Measurements from ENCODE around the gene FBXO3.
"Not testable (repeated sequence)": the region's sequence is repeated elsewhere in the genome, so short reads cannot be mapped to it uniquely, and the experiment has no call there.

The FBXO3 gene

GRCh38 chr11:33773987-33774735, at the start of gene FBXO3:
Gene FBXO3, minus strand, starts transcription at chr11:33774520. Its CDS starts 23 bp downstream, at chr11:33774497.
- DNase-seq = peak; percentile 9

GRCh38 chr11:33822981-33823380, 48.7 kb upstream of the FBXO3 start:
- not testable (repeated sequence) for DNase-seq

- no peak for DNase-seq
Observed at GRCh38 chr11:33819278-33820035, 45.1 kb upstream of the FBXO3 start.

GRCh38 chr11:33808228-33808828, 34.0 kb upstream of the FBXO3 start:
- DNase-seq = no peak

- no peak for DNase-seq
Observed at GRCh38 chr11:33804471-33804870, 30.2 kb upstream of the FBXO3 start.

- DNase-seq = no peak
Observed at GRCh38 chr11:33802194-33802950, 28.1 kb upstream of the FBXO3 start.

GRCh38 chr11:33801821-33802193, 27.5 kb upstream of the FBXO3 start:
- DNase-seq = no peak

GRCh38 chr11:33797879-33798278, 23.6 kb upstream of the FBXO3 start:
- no peak for DNase-seq

- DNase-seq = no peak
Observed at GRCh38 chr11:33790040-33790439, 15.7 kb upstream of the FBXO3 start.

GRCh38 chr11:33788095-33788494, 13.8 kb upstream of the FBXO3 start:
- not testable (repeated sequence) for DNase-seq

- DNase-seq = no peak
Observed at GRCh38 chr11:33787076-33787475, 12.8 kb upstream of the FBXO3 start.

- DNase-seq = no peak
Observed at GRCh38 chr11:33785609-33786008, 11.3 kb upstream of the FBXO3 start.

GRCh38 chr11:33779849-33780528, 5.7 kb upstream of the FBXO3 start:
- no peak for DNase-seq

- DNase-seq = no peak
Observed at GRCh38 chr11:33778675-33779074, 4.4 kb upstream of the FBXO3 start.

- DNase-seq = no peak
Observed at GRCh38 chr11:33777906-33778305, 3.6 kb upstream of the FBXO3 start.

- DNase-seq = no peak
Observed at GRCh38 chr11:33775832-33776470, 1.6 kb upstream of the FBXO3 start.

- DNase-seq = no peak
Observed at GRCh38 chr11:33775467-33775807, 1.1 kb upstream of the FBXO3 start.

GRCh38 chr11:33774736-33775466, 581 bp upstream of the FBXO3 start:
- DNase-seq = no peak

GRCh38 chr11:33773404-33773986, 825 bp downstream of the FBXO3 start:
- DNase-seq = no peak

GRCh38 chr11:33772870-33773269, 1.4 kb downstream of the FBXO3 start:
- no peak for DNase-seq

- no peak for DNase-seq
Observed at GRCh38 chr11:33772300-33772699, 2.0 kb downstream of the FBXO3 start.

Measured in GF-D8 (cell line).